Vagina (tissue), 2 donors: ENCODE measurements around the gene P2RY12.

Experiments used
- POLR2A ChIP-seq, 2 donors: fragments of 450-650 bp; IDR thresholded peaks; one replicate each; pipeline ENCODE4 v1.6.1; 2017; ENCODE audit warnings: antibody characterized with exemption in 2 of 2, mild to moderate bottlenecking in 2 of 2, moderate library complexity in 2 of 2
- POLR2AphosphoS5 ChIP-seq, 2 donors: sonication (generic); formaldehyde crosslinking; IDR thresholded peaks; one replicate each; pipeline ENCODE4 v1.9.0; 2017; ENCODE audit warnings: antibody characterized with exemption in 2 of 2, mild to moderate bottlenecking in 2 of 2, low read depth in 1 of 2; ENCODE audit not compliant: insufficient read depth in 1 of 2
- TF ChIP-seq, protein P1 (sequence below), 3 experiments: fragments of 450-650 bp in 2 of 3; fragments of 200-600 bp in 1 of 3; sonication (generic) in 1 of 3; IDR thresholded peaks; one replicate each; pipeline ENCODE4 v1.5.1; 2017 to 2019; ENCODE audit warnings: antibody characterized with exemption in 3 of 3, mild to moderate bottlenecking in 2 of 3, moderate library complexity in 2 of 3

DNA sequence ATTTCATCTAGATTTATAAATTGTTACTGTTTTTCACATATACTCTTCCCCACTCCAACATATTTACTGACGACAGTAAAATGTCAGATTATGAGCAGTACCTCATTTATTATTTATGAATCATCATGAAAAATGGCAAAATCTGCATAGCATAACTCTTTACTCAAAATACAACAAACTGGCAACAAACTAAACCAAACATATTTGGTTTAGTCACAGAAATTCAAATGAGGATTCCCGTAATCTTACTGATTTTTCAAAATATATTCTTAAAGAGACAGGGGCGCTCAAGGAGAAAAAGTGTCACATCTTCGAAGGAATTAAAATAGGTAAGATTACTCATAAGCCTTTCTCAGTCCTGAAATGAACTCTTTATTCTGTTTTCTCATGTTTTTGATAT is 64.9 kb downstream of the P2RY12 start:
- TF ChIP-seq POLR2A (IDR thresholded peaks at IDR 0.05) = no peak
- TF ChIP-seq, protein P1, sequence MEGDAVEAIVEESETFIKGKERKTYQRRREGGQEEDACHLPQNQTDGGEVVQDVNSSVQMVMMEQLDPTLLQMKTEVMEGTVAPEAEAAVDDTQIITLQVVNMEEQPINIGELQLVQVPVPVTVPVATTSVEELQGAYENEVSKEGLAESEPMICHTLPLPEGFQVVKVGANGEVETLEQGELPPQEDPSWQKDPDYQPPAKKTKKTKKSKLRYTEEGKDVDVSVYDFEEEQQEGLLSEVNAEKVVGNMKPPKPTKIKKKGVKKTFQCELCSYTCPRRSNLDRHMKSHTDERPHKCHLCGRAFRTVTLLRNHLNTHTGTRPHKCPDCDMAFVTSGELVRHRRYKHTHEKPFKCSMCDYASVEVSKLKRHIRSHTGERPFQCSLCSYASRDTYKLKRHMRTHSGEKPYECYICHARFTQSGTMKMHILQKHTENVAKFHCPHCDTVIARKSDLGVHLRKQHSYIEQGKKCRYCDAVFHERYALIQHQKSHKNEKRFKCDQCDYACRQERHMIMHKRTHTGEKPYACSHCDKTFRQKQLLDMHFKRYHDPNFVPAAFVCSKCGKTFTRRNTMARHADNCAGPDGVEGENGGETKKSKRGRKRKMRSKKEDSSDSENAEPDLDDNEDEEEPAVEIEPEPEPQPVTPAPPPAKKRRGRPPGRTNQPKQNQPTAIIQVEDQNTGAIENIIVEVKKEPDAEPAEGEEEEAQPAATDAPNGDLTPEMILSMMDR (IDR thresholded peaks at IDR 0.05) = no peak
- TF ChIP-seq POLR2AphosphoS5 (IDR thresholded peaks at IDR 0.05; ENCODE audit: insufficient read depth in 1 of 2, low read depth in 1 of 2) = no peak
